CD4-positive, alpha-beta T cell treated with Interleukin-10 for 1 hour (primary cell): ENCODE data around the gene AFF2.

ENCODE experiments used
- DNase-seq: peaks from one replicate; pipeline ENCODE4 v3.0.0-alpha.2; 2020

Gene AFF2

DNA sequence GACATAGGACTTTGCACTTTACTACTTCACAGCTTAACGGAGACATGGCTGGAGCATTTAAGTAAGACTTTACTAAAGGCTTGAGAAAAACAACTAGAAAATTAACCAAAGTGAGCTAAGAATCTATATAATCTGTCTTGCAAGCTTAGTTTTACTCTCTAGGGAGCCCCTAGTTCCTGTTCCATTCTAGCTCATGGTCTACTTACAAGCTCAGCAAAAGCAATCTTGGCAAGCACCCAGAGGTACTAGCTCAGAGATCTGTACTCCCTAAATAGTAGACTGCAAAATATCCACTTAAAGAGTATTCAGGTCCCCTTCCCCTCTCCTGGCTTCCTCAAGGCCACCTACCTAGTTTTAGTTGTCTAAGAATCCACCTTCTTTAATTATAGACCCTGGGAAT, 535.7 kb downstream of the AFF2 start:
- DNase-seq, result no peak

DNA sequence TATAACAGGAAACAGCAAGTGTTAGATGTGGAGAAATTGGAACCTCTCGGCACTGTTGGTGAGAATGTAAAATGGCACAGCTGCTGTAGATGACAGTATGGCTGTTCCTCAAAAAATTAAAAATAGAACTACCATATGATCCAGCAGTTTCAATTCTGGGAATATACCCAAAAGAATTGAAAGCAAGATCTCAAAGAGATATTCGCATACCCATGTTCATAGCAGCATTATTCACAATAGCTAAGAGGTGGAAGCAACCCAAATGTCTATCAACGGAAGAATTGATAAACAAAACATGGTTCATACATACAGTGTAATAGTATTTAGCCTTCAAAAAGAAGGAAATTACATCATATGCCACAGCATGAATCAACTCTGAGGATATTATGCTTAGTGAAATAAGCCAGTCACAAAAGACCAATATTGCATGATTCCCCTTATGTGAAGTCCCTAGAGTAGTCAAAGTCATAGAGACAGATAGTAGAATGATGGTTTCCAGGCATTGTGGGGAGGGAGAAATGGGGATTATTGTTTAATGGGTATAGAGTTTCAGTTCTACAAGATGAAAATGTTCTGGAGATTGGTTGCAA, 537.0 kb downstream of the AFF2 start:
- no peak for DNase-seq

DNA sequence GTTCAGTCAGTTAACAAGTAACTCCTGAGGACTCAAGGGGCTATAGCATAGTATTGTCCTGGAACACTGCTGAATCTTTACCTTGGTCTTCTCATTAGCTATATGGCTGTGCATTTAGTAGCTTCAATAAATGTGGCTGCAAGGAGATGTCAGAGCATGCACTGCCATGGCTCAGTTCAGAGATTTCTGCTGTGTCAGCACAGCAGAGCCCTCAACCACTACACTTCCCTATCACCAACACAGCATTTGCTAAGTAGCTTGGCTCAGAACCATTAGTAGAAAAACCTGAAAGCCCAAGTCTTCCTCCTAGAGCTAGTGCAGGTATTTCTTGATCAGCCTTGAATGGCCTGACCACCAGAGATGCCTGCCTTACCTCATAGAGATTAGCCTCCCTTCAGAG, 538.6 kb downstream of the AFF2 start:
- DNase-seq, result no peak

DNA sequence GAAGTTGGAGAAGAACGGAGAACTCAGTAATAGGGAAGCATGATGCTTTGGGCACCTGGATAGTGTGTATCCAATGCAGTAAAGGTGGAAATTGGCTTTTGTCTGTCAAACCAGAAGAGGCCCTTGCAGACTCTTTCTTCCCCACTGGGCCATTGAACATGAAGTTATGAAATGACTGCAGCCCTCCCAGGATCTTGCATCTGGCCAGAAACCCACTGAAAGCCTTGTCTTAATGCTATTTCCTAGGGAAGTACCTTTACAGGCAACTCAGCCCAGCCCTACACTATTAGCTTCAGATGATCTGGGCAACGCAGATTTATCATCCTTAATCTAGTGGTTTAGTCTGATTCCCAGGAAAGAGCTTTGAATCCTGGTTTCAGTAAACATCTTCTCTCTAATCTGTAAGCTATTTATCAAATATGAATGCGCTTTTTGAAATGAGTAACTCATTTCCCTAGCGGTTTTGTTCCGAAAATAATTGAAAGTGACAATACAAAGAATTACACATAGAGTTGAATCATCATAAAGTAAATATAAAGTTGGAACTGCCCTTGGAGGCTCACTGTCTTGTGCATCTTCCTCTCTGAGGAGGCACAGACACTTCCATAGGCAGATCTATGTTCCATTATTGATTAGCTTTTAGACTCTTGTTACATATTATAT, 540.6 kb downstream of the AFF2 start:
- no peak for DNase-seq

DNA sequence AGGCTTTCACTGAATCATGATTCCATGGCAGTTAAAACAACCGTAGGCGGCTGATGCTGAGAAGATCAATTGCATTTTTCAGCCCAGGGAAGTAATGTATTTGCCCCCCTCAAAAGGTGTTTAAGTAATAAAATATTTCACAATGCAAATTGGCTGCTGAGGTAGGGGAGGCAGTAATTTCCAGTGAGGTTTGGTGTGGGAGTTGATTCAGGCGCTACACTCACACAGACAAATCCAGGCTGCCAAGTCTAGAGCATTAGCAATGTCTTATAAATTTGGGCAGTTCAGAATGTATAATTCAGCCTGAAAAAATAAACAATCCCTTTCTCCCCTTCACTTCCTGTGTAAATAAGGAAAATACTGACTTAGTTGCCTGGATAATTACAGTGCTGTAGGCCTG, 543.0 kb downstream of the AFF2 start:
- DNase-seq, result no peak

DNA sequence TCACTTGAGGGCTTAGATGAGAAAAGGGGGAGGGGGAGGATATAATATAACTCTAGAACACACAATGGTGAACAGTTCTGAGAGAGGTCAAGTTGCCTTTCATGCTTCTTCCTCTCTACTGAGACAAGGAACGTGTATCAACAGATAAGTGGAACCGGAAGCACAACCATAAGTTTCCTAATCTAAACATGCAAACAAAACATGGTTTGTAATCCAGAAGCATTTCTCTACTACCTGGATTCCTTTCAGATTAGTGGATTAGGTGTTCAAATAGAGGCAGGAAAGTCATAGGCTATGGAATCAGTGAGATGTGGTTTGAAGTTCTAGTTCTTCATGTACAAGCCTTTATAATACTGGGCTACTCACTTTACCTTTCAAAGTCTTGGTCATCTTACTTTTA, 544.1 kb downstream of the AFF2 start:
- no peak for DNase-seq

DNA sequence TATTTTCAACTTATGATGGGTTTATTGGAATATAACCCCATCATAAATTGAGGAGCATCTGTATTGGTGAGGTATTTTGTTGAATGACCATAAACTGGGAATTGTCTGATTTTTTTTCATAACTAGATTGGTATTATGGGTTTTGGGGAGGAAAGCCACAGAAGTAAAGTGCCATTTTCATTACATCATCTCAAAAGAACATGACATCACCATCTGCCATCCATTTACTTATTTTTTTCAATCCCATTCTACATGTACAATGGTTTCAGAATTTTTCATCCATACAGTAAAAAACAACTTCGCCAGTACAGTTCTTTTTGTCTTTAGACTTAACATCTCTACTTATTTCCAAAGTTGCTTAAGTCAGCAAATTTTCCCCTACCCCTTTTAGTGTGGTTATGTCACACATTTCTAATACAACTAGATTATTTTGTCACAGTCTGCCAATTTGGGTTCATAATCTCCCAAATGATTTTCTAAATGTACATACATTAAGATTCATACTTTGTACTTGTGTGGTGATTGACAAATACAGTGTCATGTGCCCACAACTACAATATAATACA, 545.3 kb downstream of the AFF2 start:
- DNase-seq, result no peak
